Astrocyte (in vitro differentiated cells and primary cell): ENCODE results near the gene RDH16. TPM values are rescaled to one million over a fixed set of nuclear protein-coding genes. Genes with fewer than 3 reads are reported as not detected.
"Not testable (repeated sequence)": the region's sequence is repeated elsewhere in the genome, so short reads cannot be mapped to it uniquely, and the experiment has no call there.

Experiments
- DNase-seq: peaks from one replicate; pipeline ENCODE4 v3.0.0-alpha.2; 2010; ENCODE audit warnings: low read depth
- FAIRE-seq: peaks from 2 replicates; lab custom pipeline; 2011; peaks lifted over from hg19 to GRCh38; lab: Jason Lieb, UNC
- H2AFZ ChIP-seq: 2 replicates; pipeline ENCODE4 v1.6.0; 2012; ENCODE audit warnings: low read depth, low read length, inconsistent platforms
- H3K27ac ChIP-seq: 2 replicates; pipeline ENCODE4 v1.5.1; 2011; ENCODE audit warnings: low read depth, low read length, inconsistent platforms
- H3K27me3 ChIP-seq: 2 replicates; pipeline ENCODE4 v1.6.0; 2011; ENCODE audit warnings: low read length, inconsistent platforms; ENCODE audit not compliant: insufficient read depth
- H3K36me3 ChIP-seq: 2 replicates; pipeline ENCODE4 v1.5.1; 2011; ENCODE audit warnings: low read length, inconsistent platforms; ENCODE audit not compliant: insufficient read depth
- H3K4me1 ChIP-seq: 2 replicates; pipeline ENCODE4 v1.5.1; 2011; ENCODE audit warnings: low read length, inconsistent platforms; ENCODE audit not compliant: insufficient read depth
- H3K4me2 ChIP-seq: 2 replicates; pipeline ENCODE4 v1.6.0; 2012; ENCODE audit warnings: low read length, inconsistent platforms
- H3K4me3 ChIP-seq: 2 replicates; pipeline ENCODE4 v1.5.1; 2011; ENCODE audit warnings: low read depth, mild to moderate bottlenecking, low read length, inconsistent platforms; ENCODE audit not compliant: insufficient read depth
- H3K79me2 ChIP-seq: 2 replicates; pipeline ENCODE4 v1.6.0; 2012; ENCODE audit warnings: mild to moderate bottlenecking, low read length, inconsistent platforms; ENCODE audit not compliant: insufficient read depth
- H3K9ac ChIP-seq: 2 replicates; pipeline ENCODE4 v1.6.0; 2012; ENCODE audit warnings: mild to moderate bottlenecking, low read length, inconsistent platforms
- H3K9me3 ChIP-seq: 2 replicates; pipeline ENCODE4 v1.5.1; 2012; ENCODE audit warnings: low read depth, mild to moderate bottlenecking, low read length, inconsistent platforms; ENCODE audit not compliant: insufficient read depth
- H4K20me1 ChIP-seq: 2 replicates; pipeline ENCODE4 v1.6.0; 2012; ENCODE audit warnings: low read length, inconsistent platforms; ENCODE audit not compliant: insufficient read depth
- H3K27ac Mint-ChIP-seq: one replicate; pipeline ENCODE4 v1.8.0; 2021; ENCODE audit warnings: mild to moderate bottlenecking, mixed read lengths; ENCODE audit not compliant: unreplicated experiment
- H3K27me3 Mint-ChIP-seq: one replicate; pipeline ENCODE4 v1.8.0; 2021; ENCODE audit warnings: low read depth, mixed read lengths; ENCODE audit not compliant: unreplicated experiment
- H3K36me3 Mint-ChIP-seq: one replicate; pipeline ENCODE4 v1.8.0; 2021; ENCODE audit warnings: low read depth, mixed read lengths; ENCODE audit not compliant: unreplicated experiment
- H3K4me1 Mint-ChIP-seq: one replicate; pipeline ENCODE4 v1.8.0; 2021; ENCODE audit warnings: low read depth, mixed read lengths; ENCODE audit not compliant: unreplicated experiment
- H3K4me3 Mint-ChIP-seq: one replicate; pipeline ENCODE4 v1.8.0; 2021; ENCODE audit warnings: mild to moderate bottlenecking, moderate library complexity, mixed read lengths; ENCODE audit not compliant: unreplicated experiment
- H3K9me3 Mint-ChIP-seq: one replicate; pipeline ENCODE4 v1.8.0; 2021; ENCODE audit warnings: mild to moderate bottlenecking, mixed read lengths; ENCODE audit not compliant: unreplicated experiment
- total RNA-seq: library from RNA; stranded (reverse); gene quantifications from 2 replicates; pipeline ENCODE4 v1.2.1, GENCODE V29; 2021

Gene RDH16
- total RNA-seq, 1 donor from 2014 or later = 0.32 TPM

DNA sequence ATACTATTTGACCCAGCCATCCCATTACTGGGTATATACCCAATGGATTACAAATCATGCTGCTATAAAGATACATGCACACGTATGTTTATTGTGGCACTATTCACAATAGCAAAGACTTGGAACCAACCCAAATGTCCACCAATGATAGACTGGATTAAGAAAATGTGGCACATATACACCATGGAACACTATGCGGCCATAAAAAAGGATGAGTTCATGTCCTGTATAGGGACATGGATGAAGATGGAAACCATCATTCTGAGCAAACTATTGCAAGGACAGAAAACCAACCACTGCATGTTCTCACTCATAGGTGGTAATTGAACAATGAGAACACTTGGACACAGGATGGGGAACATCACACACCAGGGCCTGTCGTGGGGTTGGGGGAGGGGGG is 16.8 kb upstream of the RDH16 start:
- not testable (repeated sequence) for DNase-seq, H3K4me3 Mint-ChIP-seq, H3K4me3 ChIP-seq, H3K4me2 ChIP-seq, H3K79me2 ChIP-seq, H3K4me1 ChIP-seq, H2AFZ ChIP-seq, H3K27ac ChIP-seq, H3K9ac ChIP-seq, H4K20me1 ChIP-seq, H3K9me3 ChIP-seq, H3K36me3 Mint-ChIP-seq, FAIRE-seq, H3K4me1 Mint-ChIP-seq, H3K27me3 ChIP-seq, H3K27ac Mint-ChIP-seq, H3K36me3 ChIP-seq
- Mint-ChIP-seq H3K27me3 (peaks cover 27% of the 10 kb centered on the region), H3K9me3 (peaks cover 11% of the 10 kb centered on the region)

DNA sequence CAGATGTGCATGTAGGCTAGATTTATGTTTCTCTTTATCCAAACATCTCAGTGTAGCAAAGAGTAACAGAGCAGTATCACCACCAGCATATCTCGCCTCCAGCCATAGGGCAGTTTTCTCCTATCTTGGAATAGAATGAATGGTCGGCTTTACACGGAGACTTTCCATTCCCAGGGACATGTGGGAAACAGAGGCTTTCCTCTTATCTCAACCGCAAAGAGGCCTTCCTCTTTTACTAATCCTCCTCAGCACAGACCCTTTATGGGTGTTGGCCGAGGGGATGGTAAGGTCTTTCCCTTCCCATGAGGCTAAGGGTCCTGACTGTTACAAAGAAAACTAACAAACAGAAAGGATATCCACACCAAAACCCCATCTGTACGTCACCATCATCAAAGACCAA is 11.5 kb upstream of the RDH16 start:
- not testable (repeated sequence) for H3K4me1 ChIP-seq, DNase-seq, H4K20me1 ChIP-seq, H3K9me3 ChIP-seq, H3K9ac ChIP-seq, H3K36me3 Mint-ChIP-seq, FAIRE-seq, H3K27me3 ChIP-seq, H3K36me3 ChIP-seq, H3K4me1 Mint-ChIP-seq, H3K4me2 ChIP-seq, H3K4me3 Mint-ChIP-seq, H3K27ac Mint-ChIP-seq, H3K4me3 ChIP-seq, H2AFZ ChIP-seq, H3K79me2 ChIP-seq, H3K27ac ChIP-seq
- H3K9me3 Mint-ChIP-seq = peaks cover 24% of the 10 kb centered on the region
- peaks cover 27% of the 10 kb centered on the region for H3K27me3 Mint-ChIP-seq

DNA sequence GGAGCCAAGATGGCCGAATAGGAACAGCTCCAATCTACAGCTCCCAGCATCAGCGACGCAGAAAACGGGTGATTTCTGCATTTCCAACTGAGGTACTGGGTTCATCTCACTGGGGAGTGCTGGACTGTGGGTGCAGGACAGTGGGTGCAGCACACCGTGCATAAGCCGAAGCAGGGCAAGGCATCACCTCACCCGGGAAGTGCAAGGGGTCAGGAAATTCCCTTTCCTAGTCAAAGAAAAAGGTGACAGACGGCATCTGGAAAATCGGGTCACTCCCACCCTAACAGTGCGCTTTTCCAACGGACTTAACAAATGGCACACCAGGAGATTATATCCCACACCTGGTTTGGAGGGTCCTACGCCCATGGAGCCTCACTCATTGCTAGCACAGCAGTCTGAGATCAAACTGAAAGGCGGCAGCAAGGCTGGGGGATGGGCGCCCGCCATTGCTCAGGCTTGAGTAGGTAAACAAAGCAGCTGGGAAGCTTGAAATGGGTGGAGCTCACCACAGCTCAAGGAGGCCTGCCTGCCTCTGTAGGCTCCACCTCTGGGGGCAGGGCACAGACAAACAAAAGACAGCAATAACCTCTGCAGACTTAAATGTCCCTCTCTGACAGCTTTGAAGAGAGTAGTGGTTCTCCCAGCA is 8.7 kb upstream of the RDH16 start:
- not testable (repeated sequence) for H3K27me3 ChIP-seq, H3K4me1 Mint-ChIP-seq, H4K20me1 ChIP-seq, H3K9ac ChIP-seq, H3K79me2 ChIP-seq, H2AFZ ChIP-seq, H3K4me1 ChIP-seq, FAIRE-seq, H3K9me3 ChIP-seq, H3K27ac Mint-ChIP-seq, H3K36me3 ChIP-seq, H3K36me3 Mint-ChIP-seq, H3K27ac ChIP-seq, H3K4me2 ChIP-seq, H3K4me3 Mint-ChIP-seq, H3K4me3 ChIP-seq, DNase-seq
- peaks cover 32% of the 10 kb centered on the region for H3K27me3 Mint-ChIP-seq
- peaks cover 29% of the 10 kb centered on the region for H3K9me3 Mint-ChIP-seq

DNA sequence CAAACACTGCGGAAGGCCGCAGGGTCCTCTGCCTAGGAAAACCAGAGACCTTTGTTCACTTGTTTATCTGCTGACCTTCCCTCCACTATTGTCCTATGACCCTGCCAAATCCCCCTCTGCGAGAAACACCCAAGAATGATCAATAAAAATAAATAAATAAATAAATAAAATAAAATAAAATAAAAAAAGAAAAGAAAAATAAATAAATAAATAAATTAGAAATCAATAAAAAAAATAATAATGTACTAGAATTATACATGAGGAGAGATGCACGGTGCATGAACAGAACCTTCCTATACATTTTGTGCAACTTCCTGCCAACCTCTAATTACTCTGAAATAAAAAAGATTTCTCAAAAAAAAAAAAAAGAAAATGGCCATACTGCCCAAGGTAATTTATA is 7.7 kb upstream of the RDH16 start:
- Mint-ChIP-seq H3K9me3 (peaks cover 27% of the 10 kb centered on the region), H3K27me3 (peaks cover 28% of the 10 kb centered on the region)
- H3K4me3 ChIP-seq, H3K79me2 ChIP-seq, H4K20me1 ChIP-seq, DNase-seq, H3K27me3 ChIP-seq, H3K36me3 ChIP-seq, H3K4me3 Mint-ChIP-seq, H3K4me1 Mint-ChIP-seq, H3K9me3 ChIP-seq, H3K9ac ChIP-seq, H3K36me3 Mint-ChIP-seq, H2AFZ ChIP-seq, FAIRE-seq, H3K27ac ChIP-seq, H3K4me2 ChIP-seq, H3K4me1 ChIP-seq, H3K27ac Mint-ChIP-seq: not testable (repeated sequence)

- not testable (repeated sequence) for H3K4me3 ChIP-seq, FAIRE-seq, H3K36me3 Mint-ChIP-seq, H3K4me1 ChIP-seq, H3K27me3 ChIP-seq, H3K27ac ChIP-seq, H3K27ac Mint-ChIP-seq, H3K9me3 ChIP-seq, H3K4me2 ChIP-seq, H3K4me3 Mint-ChIP-seq, H3K4me1 Mint-ChIP-seq, H3K79me2 ChIP-seq, H2AFZ ChIP-seq, H3K9ac ChIP-seq, H3K36me3 ChIP-seq, H4K20me1 ChIP-seq, DNase-seq
- peaks cover 28% of the 10 kb centered on the region for H3K27me3 Mint-ChIP-seq
- H3K9me3 Mint-ChIP-seq = peaks cover 28% of the 10 kb centered on the region
Observed at GRCh38 chr12:56963557-56963956, 6.1 kb upstream of the RDH16 start.

DNA sequence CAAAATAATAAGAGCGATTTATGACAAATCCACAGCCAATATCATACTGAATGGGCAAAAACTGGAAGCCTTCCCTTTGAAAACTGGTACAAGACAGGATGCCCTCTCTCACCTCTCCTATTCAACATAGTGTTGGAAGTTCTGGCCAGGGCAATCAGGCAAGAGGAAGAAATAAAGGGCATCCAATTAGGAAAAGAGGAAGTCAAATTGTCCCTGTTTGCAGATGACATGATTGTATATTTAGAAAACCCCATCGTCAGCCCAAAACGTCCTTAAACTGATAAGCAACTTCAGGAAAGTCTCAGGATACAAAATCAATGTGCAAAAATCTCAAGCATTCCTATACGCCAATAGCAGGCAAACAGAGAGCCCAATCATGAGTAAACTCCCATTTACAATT is 4.8 kb upstream of the RDH16 start:
- H3K79me2 ChIP-seq, H3K9me3 ChIP-seq, H3K4me1 Mint-ChIP-seq, H4K20me1 ChIP-seq, H3K4me2 ChIP-seq, H3K4me3 ChIP-seq, H3K36me3 ChIP-seq, H3K27me3 ChIP-seq, H3K4me1 ChIP-seq, H3K9ac ChIP-seq, H2AFZ ChIP-seq, H3K27ac ChIP-seq, H3K4me3 Mint-ChIP-seq, FAIRE-seq, DNase-seq, H3K36me3 Mint-ChIP-seq, H3K27ac Mint-ChIP-seq: not testable (repeated sequence)
- H3K27me3 Mint-ChIP-seq = peaks cover 38% of the 10 kb centered on the region
- H3K9me3 Mint-ChIP-seq = peaks cover 28% of the 10 kb centered on the region
